Head of caudate nucleus (tissue), 42 donors: ENCODE data around the gene ZSCAN18.
"Not testable (repeated sequence)": the region's sequence is repeated elsewhere in the genome, so short reads cannot be mapped to it uniquely, and the experiment has no call there.

Experiments used
- DNase-seq, 42 donors: peaks; one replicate each; pipeline versions ENCODE4 v3.0.0 to v3.0.0-alpha.2; 2020 to 2021; ENCODE audit warnings: mixed read lengths in 7 of 42
- intact Hi-C: fragments of 100-400 bp; cut with DNase I; formaldehyde crosslinking; loops from one replicate; pipeline ENCODE4 v1.15.0; 2022

The ZSCAN18 gene, protein sequence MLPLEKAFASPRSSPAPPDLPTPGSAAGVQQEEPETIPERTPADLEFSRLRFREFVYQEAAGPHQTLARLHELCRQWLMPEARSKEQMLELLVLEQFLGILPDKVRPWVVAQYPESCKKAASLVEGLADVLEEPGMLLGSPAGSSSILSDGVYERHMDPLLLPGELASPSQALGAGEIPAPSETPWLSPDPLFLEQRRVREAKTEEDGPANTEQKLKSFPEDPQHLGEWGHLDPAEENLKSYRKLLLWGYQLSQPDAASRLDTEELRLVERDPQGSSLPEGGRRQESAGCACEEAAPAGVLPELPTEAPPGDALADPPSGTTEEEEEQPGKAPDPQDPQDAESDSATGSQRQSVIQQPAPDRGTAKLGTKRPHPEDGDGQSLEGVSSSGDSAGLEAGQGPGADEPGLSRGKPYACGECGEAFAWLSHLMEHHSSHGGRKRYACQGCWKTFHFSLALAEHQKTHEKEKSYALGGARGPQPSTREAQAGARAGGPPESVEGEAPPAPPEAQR

GRCh38 chr19:58097781-58098681 lies at the start of gene ZSCAN18:
Gene ZSCAN18, minus strand, starts transcription at chr19:58098231. Its CDS starts 7,964 bp downstream, at chr19:58090267.
- peak; percentile 97 to 100 (median 99) for DNase-seq
- intact Hi-C loops: loop anchor here (10.0 kb wide), 1 partner anchor 57 kb away; the partner anchor contains the start of gene ZNF329

DNA sequence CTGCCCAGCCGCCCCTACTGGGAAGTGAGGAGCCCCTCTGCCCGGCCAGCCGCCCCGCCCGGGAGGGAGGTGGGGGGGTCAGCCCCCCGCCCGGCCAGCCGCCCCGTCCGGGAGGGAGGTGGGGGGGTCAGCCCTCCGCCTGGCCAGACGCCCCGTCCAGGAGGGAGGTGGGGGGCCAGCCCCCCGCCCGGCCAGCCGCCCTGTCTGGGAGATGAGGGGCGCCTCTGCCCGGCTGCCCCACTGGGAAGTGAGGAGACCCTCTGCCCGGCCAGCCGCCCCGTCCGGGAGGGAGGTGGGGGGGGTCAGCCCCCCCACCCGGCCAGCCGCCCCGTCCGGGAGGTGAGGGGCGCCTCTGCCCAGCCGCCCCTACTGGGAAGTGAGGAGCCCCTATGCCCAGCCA lies 49.4 kb upstream of the ZSCAN18 start:
- intact Hi-C loops, DNase-seq: not testable (repeated sequence)

- intact Hi-C loops: no loop called here
- no peak for DNase-seq
These were observed 47.8 kb upstream of the ZSCAN18 start for GRCh38 chr19:58145849-58146248.

GRCh38 chr19:58134244-58134643 lies 36.2 kb upstream of the ZSCAN18 start:
- DNase-seq: no peak
- intact Hi-C loops: no loop called here

- DNase-seq: no peak
- intact Hi-C loops: no loop called here
These were observed 31.3 kb upstream of the ZSCAN18 start for GRCh38 chr19:58129284-58129683.

DNA sequence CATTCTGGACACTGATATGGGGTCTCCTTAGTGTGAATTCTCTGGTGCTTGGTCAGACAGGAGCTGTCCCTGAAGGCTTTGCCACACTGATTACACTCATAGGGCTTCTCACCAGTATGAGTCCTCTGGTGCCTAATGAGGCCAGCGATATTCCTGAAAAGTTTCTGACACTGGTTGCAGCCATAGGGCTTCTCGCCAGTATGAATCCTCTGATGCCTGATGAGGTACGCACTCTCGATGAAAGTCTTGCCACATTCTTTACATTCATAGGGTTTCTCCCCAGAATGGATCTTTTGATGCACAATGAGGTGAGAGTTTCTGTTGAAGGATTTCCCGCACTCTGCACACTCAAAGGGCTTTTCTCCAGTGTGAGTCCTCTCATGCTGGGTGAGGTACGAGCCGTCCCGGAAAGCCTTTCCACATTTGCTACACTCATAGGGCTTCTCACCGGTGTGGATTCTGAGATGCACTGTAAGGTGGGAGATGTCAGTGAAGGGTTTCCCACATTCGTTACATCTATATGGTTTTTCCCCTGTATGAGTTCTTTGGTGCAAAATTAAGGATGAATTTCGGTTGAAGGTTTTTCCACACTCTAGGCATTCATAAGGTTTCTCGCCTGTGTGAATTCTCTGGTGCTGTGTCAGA lies 30.1 kb upstream of the ZSCAN18 start:
- intact Hi-C loops: no loop called here

DNA sequence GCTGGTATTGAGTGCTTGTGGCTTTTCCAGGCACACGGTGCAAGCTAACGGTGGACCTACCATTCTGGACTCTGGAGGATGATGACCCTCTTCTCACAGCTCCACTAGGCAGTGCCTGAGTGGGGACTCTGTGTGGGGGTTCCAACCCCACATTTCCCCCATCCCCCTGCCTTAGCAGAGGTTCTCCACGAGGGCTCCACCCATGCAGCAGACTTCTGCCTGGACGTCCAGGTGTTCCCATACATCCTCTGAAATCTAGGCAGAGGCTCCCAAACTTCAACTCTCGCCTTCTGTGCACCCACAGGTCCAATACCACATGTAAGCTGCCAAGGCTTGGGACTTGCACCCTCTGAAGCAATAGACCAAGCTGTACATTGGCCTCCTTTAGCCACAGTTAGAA lies 25.3 kb upstream of the ZSCAN18 start:
- intact Hi-C loops: no loop called here
- no peak for DNase-seq

More for the DNA sequence above, 30.1 kb upstream of the ZSCAN18 start:
- DNase-seq: no peak

DNA sequence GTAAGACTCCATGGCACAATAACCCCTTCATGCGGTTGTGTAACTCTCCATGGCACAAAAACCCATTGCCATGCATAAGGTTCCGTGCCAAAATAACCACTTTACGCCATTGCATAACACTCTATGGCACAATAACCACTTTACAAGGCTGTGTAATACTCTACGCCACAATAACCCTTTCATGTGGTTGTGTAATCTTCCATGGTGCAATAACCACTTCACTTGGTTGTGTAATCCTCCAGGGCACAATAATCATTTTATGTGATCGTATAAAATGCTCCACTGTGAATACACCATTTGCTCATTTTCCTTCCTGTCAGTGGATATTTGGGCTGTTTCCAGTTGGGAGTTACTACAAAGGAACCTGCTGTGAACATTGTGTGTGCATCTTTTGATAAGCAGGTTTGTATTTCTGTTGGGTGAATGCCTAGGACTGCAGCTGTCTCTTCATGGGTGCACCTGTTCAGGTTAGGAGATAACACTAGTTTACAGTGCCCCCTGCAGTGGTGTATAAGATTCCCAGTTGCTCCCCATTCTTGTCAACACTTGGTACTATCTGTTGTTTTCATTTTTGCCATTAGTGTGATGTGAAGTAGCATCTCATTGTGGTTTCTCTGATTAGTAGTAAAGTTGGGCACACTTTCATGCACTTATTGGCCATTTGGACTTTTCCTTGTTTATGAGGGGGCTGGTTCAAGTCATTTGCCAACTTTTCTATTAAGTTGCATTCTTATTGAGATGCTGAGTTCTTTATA lies 21.1 kb upstream of the ZSCAN18 start:
- intact Hi-C loops: no loop called here
- DNase-seq: no peak

- peak in 4 of 42 donors; percentile 4 to 42 (median 12) for DNase-seq
- intact Hi-C loops: no loop called here
These were observed 20.0 kb upstream of the ZSCAN18 start for GRCh38 chr19:58117841-58118575.

GRCh38 chr19:58108546-58108817 lies 10.5 kb upstream of the ZSCAN18 start:
- DNase-seq: no peak
- intact Hi-C loops: no loop called here

GRCh38 chr19:58107778-58108545 lies 9.9 kb upstream of the ZSCAN18 start:
- intact Hi-C loops: no loop called here
- no peak for DNase-seq

DNA sequence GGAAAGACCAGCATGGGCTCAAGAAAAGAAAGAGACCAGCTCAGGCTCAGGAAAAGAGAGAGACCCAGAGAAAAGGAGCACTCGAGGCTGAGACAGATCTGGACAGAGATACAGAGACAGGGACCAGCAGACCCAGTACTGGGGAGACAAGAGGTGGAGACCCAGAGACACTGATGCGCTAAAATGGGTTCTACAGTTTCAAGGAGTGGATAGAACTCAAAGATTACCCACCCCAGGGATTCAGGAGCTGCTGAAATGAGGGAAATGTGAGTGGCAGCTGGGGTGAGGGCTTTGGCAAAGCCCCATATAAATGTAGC lies 609 bp upstream of the ZSCAN18 start:
- intact Hi-C loops: loop anchor here (10.0 kb wide), 1 partner anchor 56 kb away; the partner anchor contains the start of gene ZNF329

DNA sequence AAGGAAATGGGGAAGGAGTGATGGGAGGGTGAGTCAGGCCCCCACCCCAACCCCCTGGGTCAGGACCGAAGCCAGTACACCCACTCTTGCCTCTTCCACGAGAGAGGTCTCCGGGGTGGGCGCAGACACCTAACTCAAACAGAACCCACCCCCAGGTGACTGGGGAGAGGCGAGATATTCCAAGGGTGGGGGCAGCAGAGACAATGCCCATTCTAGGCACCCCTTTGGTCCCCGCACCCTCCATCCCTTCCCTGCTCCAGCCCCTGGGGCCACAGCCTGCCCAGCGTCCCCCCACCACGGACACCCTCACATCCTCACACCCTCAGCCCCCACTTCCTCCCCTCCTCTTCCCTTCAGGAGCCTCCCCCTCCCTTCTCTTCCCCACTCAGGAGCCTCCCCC lies 682 bp downstream of the ZSCAN18 start:
- intact Hi-C loops: loop anchor here (10.0 kb wide), 1 partner anchor 57 kb away; the partner anchor contains the start of gene ZNF329
- no peak for DNase-seq

More for the DNA sequence above, 609 bp upstream of the ZSCAN18 start:
- no peak for DNase-seq

DNA sequence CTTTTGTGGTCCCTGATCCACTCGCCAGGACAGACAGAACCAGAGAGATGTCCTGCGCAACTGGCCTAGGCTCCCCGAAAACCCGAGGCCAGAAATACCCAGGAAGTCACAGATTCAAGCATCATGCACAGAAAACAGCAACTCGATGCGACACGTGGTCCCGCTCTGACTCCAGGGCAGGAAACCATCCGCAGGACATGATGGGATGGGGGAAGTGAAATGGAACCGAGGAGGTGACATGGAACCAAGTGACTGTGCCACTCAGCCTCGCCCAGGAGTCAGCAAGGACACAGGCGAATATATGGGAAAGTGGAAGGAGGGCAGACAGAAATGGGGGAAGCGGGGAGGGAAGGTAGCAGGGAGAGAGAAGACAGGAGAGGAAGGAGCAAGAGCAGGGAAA lies 1.1 kb downstream of the ZSCAN18 start:
- intact Hi-C loops: loop anchor here (10.0 kb wide), 1 partner anchor 58 kb away; the partner anchor contains the start of gene ZNF329
- DNase-seq: no peak

GRCh38 chr19:58095328-58095727 lies 2.7 kb downstream of the ZSCAN18 start:
- DNase-seq: no peak
- intact Hi-C loops: loop anchor here (10.0 kb wide), 1 partner anchor 59 kb away; the partner anchor contains the start of gene ZNF329

DNA sequence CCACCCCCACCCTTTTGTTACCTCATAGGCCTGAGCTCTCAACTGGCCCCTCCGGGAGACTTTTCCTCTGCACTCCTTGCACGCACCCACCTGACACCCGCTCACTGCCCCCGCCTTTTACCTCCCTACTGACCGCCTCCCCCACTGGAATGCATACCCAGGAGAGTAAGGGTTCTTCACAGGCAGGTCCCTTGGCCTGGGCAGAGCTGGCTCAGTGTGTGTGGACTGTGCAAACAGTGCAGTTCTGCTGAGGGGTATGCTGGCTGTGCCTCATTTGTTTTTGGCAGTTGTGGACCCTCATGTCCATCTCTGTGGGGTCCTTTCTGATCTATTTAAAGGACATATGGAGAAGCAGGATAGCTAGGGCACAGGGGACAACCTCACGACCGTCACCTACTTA lies 5.0 kb downstream of the ZSCAN18 start:
- DNase-seq: no peak
- intact Hi-C loops: loop anchor here (10.0 kb wide), 1 partner anchor 62 kb away; the partner anchor contains the start of gene ZNF329
